Epithelial cell of esophagus (primary cell): ENCODE results near the gene RACGAP1.

Source experiments
- DNase-seq: peaks from one replicate; pipeline ENCODE4 v3.0.0; 2010; ENCODE audit warnings: low read depth
- H3K4me3 ChIP-seq: 2 replicates; pipeline ENCODE4 v1.5.1; 2011; ENCODE audit warnings: mild to moderate bottlenecking, low read length, control low read depth
- TF ChIP-seq, protein P1 (sequence below): IDR thresholded peaks from 2 replicates; pipeline ENCODE4 v1.5.1; 2011; ENCODE audit warnings: low read depth, mild to moderate bottlenecking, low read length, control low read depth, inconsistent platforms; ENCODE audit not compliant: insufficient read depth; ENCODE audit errors: missing control alignments

RACGAP1 gene

DNA sequence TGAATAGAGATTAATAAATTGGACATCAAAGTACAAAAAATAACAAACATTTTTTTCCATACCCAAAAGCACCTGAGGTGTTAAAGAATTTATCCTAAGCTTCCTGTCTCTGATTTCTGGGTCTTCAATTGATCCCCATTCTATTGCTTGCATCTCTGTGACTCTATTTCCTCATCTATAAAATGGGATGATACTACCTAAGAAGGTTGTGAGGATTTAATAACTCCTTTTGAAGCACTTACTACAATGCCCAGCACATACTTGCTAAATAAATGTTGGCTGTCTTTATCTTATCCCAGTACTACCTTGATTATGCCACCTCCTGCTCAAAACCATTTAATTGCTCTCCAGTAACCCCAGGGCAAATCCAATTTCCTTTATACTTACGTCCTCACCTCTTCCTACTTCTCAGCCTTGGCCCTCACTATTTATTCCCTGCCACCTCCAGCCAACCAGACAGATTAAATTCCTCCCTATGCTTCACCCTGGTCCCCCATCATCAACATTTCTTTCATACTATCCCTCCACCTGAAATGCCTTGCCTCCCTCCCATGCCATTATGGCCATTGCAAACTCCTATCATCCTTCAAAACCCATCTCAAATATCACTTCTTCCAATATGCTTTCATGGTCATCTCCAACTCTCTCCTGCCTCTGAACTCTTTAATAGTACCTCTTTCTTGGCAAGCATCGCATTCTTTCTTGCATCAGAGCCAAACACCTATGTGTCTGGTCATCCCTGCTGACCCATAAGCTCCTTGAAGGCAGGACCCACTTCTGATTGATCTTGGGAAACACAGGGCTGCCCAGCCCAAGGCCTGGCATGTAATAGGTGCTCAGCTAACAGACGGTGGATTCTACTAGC lies 24.2 kb upstream of the RACGAP1 start:
- no peak overlapping the region for H3K4me3 ChIP-seq
- no peak for DNase-seq
- TF ChIP-seq, protein P1, sequence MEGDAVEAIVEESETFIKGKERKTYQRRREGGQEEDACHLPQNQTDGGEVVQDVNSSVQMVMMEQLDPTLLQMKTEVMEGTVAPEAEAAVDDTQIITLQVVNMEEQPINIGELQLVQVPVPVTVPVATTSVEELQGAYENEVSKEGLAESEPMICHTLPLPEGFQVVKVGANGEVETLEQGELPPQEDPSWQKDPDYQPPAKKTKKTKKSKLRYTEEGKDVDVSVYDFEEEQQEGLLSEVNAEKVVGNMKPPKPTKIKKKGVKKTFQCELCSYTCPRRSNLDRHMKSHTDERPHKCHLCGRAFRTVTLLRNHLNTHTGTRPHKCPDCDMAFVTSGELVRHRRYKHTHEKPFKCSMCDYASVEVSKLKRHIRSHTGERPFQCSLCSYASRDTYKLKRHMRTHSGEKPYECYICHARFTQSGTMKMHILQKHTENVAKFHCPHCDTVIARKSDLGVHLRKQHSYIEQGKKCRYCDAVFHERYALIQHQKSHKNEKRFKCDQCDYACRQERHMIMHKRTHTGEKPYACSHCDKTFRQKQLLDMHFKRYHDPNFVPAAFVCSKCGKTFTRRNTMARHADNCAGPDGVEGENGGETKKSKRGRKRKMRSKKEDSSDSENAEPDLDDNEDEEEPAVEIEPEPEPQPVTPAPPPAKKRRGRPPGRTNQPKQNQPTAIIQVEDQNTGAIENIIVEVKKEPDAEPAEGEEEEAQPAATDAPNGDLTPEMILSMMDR = no peak

DNA sequence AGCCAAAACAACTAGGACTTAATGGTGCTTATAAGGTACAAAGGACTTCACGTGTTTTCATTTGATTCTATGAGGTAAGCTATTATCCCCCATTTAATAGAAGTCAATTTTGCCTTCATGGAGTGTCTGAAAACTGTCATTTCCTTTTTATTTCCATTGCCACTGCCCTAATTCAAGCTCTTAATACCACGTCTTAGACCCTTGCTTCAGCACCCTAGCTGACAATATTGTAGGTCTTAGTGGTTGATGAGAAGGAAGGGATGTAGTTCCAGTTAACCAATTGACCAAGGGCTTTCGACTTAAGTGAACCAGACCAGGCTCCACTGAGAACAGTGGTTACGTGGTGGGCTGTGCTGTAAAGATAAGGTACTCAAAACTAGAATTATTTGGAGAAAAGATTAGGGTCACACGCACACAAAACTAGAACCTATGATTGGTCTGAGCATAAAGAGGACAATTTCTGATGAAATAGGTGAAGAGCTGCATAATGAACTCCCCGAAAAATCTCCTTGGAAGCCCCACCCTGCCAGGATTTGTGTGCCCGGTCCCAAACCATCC lies 22.5 kb upstream of the RACGAP1 start:
- no peak overlapping the region for H3K4me3 ChIP-seq
- no peak for DNase-seq
- TF ChIP-seq, protein P1 = no peak

DNA sequence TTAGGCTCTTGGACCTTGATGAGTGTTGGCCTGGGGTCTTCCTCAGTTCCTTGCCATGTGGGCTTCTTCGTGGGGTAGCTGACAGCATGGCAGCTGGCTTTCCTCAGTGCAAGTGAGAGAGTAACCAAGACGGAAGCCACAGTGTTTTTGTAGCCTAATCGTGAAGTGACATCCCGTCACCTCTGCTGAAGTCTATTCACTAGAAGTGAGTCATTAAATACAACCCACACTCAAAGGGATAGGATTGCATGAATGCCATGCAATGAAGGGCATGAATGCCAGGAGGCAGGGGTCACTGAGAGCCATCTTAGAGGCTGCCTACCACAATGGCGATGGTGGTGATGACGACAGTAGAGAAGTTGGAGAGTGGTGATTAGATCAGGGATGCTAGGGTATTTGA lies 18.6 kb upstream of the RACGAP1 start:
- TF ChIP-seq, protein P1 = no peak
- no peak for DNase-seq
- no peak overlapping the region for H3K4me3 ChIP-seq

DNA sequence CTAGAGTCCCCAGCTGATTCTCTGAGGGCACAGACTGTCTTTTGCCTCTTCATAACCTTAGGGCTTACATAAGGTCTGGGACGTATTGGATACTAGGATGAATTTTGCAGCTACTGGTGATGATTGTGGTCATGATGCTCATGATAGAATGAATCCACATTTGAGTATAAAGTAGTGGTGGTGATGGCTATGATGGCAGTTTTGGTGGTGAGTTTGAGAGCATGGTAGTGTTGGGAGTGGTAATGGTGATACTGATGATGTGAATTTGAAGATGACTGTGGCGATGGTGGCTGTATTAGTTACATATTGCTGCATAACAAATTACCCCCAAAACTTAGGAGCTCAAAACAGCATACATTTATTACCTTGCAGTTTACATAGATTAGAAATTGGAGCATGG lies 18.0 kb upstream of the RACGAP1 start:
- DNase-seq = no peak
- no peak overlapping the region for H3K4me3 ChIP-seq
- TF ChIP-seq, protein P1 = no peak

DNA sequence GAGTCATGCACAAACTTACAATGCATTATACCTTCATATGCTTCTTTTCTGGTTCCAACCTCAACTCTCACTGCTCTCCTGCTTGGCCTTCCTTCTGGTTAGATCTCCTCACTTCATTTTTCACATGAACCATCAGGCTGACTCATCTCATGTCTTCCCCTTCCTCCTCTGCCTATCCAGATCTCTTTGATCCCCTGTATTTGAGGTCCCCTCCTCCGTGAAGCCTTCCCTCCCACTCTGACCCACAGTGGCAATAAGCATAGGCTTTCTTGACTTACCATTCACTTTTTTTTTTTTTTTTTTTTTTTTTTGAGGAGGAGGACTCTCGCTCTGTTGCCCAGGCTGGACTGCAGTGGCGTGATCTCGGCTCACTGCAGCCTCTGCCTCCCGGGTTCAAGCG lies 17.4 kb upstream of the RACGAP1 start:
- TF ChIP-seq, protein P1 = no peak
- DNase-seq = no peak
- H3K4me3 ChIP-seq = no peak overlapping the region

DNA sequence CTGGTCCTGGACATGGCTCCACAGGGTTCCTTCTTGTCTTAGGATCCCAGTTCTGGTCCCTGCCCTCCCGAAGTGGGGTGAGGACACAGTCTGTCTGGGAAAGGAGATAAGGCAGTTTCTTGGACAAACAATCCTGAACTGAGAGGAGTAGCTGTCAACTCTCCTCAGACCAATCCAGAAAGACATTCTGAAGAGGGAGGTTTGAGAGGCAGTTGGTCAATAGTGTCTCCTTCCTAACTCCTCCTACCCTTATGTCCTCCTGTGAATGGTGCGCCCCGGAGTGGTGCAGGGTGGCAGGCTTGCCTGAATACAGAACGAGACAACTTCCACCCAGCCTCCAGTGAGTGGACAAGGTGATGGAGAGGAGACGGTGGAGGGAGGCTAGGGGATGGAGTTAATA lies 16.7 kb upstream of the RACGAP1 start:
- no peak overlapping the region for H3K4me3 ChIP-seq
- TF ChIP-seq, protein P1 = no peak
- DNase-seq = no peak
